Hepatocyte (in vitro differentiated cells): ENCODE results near the gene CPEB3. TPM values are rescaled to one million over a fixed set of nuclear protein-coding genes. Genes with fewer than 3 reads are reported as not detected.

ENCODE experiments used
- DNase-seq: peaks from one replicate; pipeline ENCODE4 v3.0.0-alpha.2; 2016; ENCODE audit warnings: low spot score
- H2AFZ ChIP-seq: fragments of 200-600 bp; sonication (generic); 2 replicates; pipeline ENCODE4 v1.6.0; 2016; ENCODE audit warnings: antibody characterized with exemption, mild to moderate bottlenecking
- H3K27ac ChIP-seq: fragments of 200-600 bp; sonication (generic); 2 replicates; pipeline ENCODE4 v1.5.1; 2016; ENCODE audit warnings: mild to moderate bottlenecking
- H3K27me3 ChIP-seq: fragments of 200-600 bp; sonication (generic); 2 replicates; pipeline ENCODE4 v1.6.1; 2016
- H3K36me3 ChIP-seq: fragments of 200-600 bp; sonication (generic); replicated peaks from 2 replicates; pipeline ENCODE4 v1.5.1; 2016; ENCODE audit warnings: low read depth; ENCODE audit not compliant: insufficient read depth
- H3K4me1 ChIP-seq: fragments of 200-600 bp; sonication (generic); 2 replicates; pipeline ENCODE4 v1.5.1; 2016; ENCODE audit warnings: mild to moderate bottlenecking, moderate library complexity; ENCODE audit not compliant: insufficient read depth
- H3K4me2 ChIP-seq: fragments of 200-600 bp; sonication (generic); 2 replicates; pipeline ENCODE4 v1.6.0; 2016
- H3K4me3 ChIP-seq: fragments of 200-600 bp; sonication (generic); 2 replicates; pipeline ENCODE4 v1.5.1; 2016; ENCODE audit warnings: mild to moderate bottlenecking
- H3K79me2 ChIP-seq: fragments of 200-600 bp; sonication (generic); 2 replicates; pipeline ENCODE4 v1.6.0; 2017; ENCODE audit warnings: mild to moderate bottlenecking
- H3K9me2 ChIP-seq: fragments of 200-600 bp; sonication (generic); replicated peaks from 2 replicates; pipeline ENCODE4 v1.6.0; 2017; ENCODE audit warnings: mild to moderate bottlenecking; ENCODE audit not compliant: insufficient read depth
- H3K9me3 ChIP-seq: fragments of 200-600 bp; sonication (generic); 2 replicates; pipeline ENCODE4 v1.5.1; 2016; ENCODE audit warnings: low read depth, mild to moderate bottlenecking
- H4K20me1 ChIP-seq: fragments of 200-600 bp; sonication (generic); 2 replicates; pipeline ENCODE4 v1.6.0; 2016; ENCODE audit warnings: mild to moderate bottlenecking; ENCODE audit not compliant: insufficient read depth, poor library complexity, severe bottlenecking
- EZH2 ChIP-seq: fragments of 200-600 bp; sonication (generic); IDR thresholded peaks from 2 replicates; pipeline ENCODE4 v1.6.1; 2016; ENCODE audit warnings: antibody characterized with exemption, mild to moderate bottlenecking, borderline replicate concordance
- EZH2phosphoT487 ChIP-seq: fragments of 200-600 bp; sonication (generic); IDR thresholded peaks from one replicate; pipeline ENCODE4 v1.6.1; 2018; ENCODE audit warnings: antibody characterized with exemption, mild to moderate bottlenecking, low read depth, moderate library complexity; ENCODE audit not compliant: unreplicated experiment, severe bottlenecking
- WGBS: methylation state at CpG from one replicate; pipeline ENCODE4 v1.1.6; 2016; ENCODE audit warnings: low lambda C conversion rate; ENCODE audit errors: missing lambda C conversion rate; 5-methylcytosine and 5-hydroxymethylcytosine counted together
- polyA plus RNA-seq: library from polyadenylated mRNA; unstranded; fragments of >200 nt; fragmentation: Nextera tagmentation; extraction: Ambion mirVana; gene quantifications from 2 replicates; pipeline ENCODE4 v1.2.1, GENCODE V29; 2016
- total RNA-seq: library from RNA; depleted of rRNA; stranded (reverse); fragments of >200 nt; gene quantifications from 2 replicates; pipeline ENCODE4 v1.2.3, GENCODE V29; 2014
- TF ChIP-seq, protein P1 (sequence below): fragments of 200-600 bp; sonication (generic); IDR thresholded peaks from 2 replicates; pipeline ENCODE4 v1.5.1; 2016; ENCODE audit warnings: antibody characterized with exemption, mild to moderate bottlenecking; ENCODE audit not compliant: poor library complexity

The CPEB3 gene
- total and polyA plus RNA-seq, 2 experiments from 2014 or later: 4.0 to 4.9 TPM

- Histone ChIP-seq H3K27me3 (no peaks in the 10 kb centered on the region), H2AFZ (no peak overlapping the region), H3K4me3 (no peak overlapping the region), H3K27ac (no peak overlapping the region), H4K20me1 (peaks cover 86% of the 10 kb centered on the region), H3K79me2 (peaks cover 92% of the 10 kb centered on the region), H3K36me3 (no peaks in the 10 kb centered on the region), H3K4me2 (no peak overlapping the region), H3K9me3 (no peaks in the 10 kb centered on the region), H3K4me1 (no peaks in the 10 kb centered on the region), H3K9me2 (no peaks in the 10 kb centered on the region)
- no peak for TF ChIP-seq EZH2phosphoT487
- TF ChIP-seq, protein P1, sequence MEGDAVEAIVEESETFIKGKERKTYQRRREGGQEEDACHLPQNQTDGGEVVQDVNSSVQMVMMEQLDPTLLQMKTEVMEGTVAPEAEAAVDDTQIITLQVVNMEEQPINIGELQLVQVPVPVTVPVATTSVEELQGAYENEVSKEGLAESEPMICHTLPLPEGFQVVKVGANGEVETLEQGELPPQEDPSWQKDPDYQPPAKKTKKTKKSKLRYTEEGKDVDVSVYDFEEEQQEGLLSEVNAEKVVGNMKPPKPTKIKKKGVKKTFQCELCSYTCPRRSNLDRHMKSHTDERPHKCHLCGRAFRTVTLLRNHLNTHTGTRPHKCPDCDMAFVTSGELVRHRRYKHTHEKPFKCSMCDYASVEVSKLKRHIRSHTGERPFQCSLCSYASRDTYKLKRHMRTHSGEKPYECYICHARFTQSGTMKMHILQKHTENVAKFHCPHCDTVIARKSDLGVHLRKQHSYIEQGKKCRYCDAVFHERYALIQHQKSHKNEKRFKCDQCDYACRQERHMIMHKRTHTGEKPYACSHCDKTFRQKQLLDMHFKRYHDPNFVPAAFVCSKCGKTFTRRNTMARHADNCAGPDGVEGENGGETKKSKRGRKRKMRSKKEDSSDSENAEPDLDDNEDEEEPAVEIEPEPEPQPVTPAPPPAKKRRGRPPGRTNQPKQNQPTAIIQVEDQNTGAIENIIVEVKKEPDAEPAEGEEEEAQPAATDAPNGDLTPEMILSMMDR: no peak
- TF ChIP-seq EZH2: no peak
- DNase-seq: no peak
- WGBS: 100% methylated on average over 1 of the region's 1 CpG
Measured at GRCh38 chr10:92304061-92304460, 13.2 kb upstream of the CPEB3 start.

- H3K4me1 ChIP-seq: no peaks in the 10 kb centered on the region
- no peak for DNase-seq
- H3K4me3 ChIP-seq: no peak overlapping the region
- H3K4me2 ChIP-seq: no peak overlapping the region
- H3K27ac ChIP-seq: no peak overlapping the region
- no peaks in the 10 kb centered on the region for H3K36me3 ChIP-seq
- no peaks in the 10 kb centered on the region for H3K9me3 ChIP-seq
- H3K9me2 ChIP-seq: no peaks in the 10 kb centered on the region
- H2AFZ ChIP-seq: no peak overlapping the region
- H4K20me1 ChIP-seq: peaks cover 91% of the 10 kb centered on the region
- H3K79me2 ChIP-seq: peaks cover 97% of the 10 kb centered on the region
- H3K27me3 ChIP-seq: no peaks in the 10 kb centered on the region
- TF ChIP-seq EZH2 (no peak), EZH2phosphoT487 (no peak)
- TF ChIP-seq, protein P1: no peak
Measured at GRCh38 chr10:92303096-92303495, 12.2 kb upstream of the CPEB3 start.

DNA sequence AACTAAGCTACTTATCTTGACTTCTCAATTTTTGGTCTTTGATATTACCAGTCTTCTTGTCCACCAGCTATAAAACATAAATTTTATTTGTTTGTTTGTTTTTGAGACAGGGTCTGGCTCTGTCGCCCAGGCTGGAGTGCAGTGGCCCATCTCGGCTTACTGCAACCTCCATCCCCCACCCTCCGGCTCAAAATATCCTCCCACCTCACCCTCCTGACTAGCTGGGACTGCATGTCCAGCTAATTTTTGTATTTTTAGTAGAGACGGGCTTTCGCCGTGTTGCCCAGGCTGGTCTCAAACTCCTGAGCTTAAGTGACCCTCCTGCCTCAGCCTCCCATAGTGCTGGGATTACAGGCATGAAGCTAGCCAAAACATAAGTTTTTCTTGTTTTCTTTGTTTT is 7.6 kb upstream of the CPEB3 start:
- no peak overlapping the region for H3K4me3 ChIP-seq
- H3K36me3 ChIP-seq: no peaks in the 10 kb centered on the region
- H3K9me2 ChIP-seq: no peaks in the 10 kb centered on the region
- TF ChIP-seq EZH2 (no peak), EZH2phosphoT487 (no peak)
- TF ChIP-seq, protein P1: no peak
- no peaks in the 10 kb centered on the region for H3K4me1 ChIP-seq
- H2AFZ ChIP-seq: no peak overlapping the region
- 89% methylated on average over 6 of the region's 6 CpGs for WGBS
- H3K9me3 ChIP-seq: no peaks in the 10 kb centered on the region
- H4K20me1 ChIP-seq: peaks cover 85% of the 10 kb centered on the region
- peaks cover 100% of the 10 kb centered on the region for H3K79me2 ChIP-seq
- H3K27me3 ChIP-seq: no peaks in the 10 kb centered on the region
- H3K4me2 ChIP-seq: no peak overlapping the region
- no peak for DNase-seq
- H3K27ac ChIP-seq: no peak overlapping the region
